ENCODE measurements around the gene GRK5. TPM values are rescaled to one million over a fixed set of nuclear protein-coding genes. Genes with fewer than 3 reads are reported as not detected.

GRK5 gene
- total RNA-seq, 1 experiment from 2014 or later = 1.2 TPM

DNA sequence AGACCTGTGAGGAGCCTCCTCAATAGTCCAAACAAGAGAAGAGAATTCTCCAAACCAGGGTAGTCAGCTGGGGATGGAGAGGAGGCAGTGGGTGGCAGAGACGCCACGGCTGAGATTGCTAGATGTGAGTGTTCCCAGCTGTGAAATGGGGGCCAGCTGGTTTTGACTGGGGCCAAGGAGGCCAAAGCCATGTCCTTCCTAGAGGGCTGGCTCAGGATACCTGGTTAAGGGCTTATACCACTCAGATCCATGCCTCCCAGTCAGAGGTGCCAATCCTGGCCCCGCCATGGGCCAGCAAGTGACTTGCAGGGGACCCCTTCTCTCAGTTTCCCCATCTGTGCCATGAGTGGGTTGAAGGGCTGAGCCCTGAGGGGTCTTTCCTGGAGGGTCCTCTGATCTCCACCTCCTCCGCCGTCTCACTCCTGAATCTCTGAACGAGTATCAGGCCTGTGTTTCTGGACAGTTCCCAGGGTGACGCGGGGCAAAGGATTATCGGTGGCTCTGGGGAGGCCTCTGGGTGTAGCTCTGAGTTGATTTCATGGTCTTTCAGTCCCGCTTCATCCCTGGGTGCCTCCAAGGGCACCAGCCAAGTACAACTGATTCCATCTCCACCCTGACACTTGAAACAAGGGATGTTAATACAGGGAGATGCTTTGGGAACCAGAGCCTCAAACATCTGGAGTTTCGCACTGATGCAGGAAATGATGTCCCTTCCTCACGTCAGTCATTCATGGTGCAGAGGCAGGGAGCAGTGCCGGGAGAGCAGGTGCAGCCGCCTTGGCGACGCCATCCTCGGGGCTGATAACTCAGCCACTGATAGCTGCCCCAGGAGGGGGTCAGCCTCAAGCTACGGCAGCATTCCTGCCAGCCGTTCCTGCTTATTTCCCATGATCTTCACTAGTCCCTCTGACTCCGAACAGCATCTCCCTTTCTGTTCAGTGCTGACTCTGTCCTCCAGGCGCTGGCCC, 208.4 kb downstream of the GRK5 start:
- Histone ChIP-seq H3K79me2 (ENCODE audit: insufficient read depth, low read length) (no peaks in the 10 kb centered on the region), H3K27ac (ENCODE audit: insufficient read length, low read depth, low read length) (no peak overlapping the region), H2AFZ (ENCODE audit: low read length) (no peak overlapping the region), H3K27me3 (ENCODE audit: insufficient read depth, low read length) (no peaks in the 10 kb centered on the region), H2BK20ac (ENCODE audit: low read depth, low read length, poor library complexity, severe bottlenecking) (no peak overlapping the region), H3K4me1 (ENCODE audit: insufficient read depth, low read length) (no peaks in the 10 kb centered on the region), H3T11ph (ENCODE audit: low read length) (no peak overlapping the region), H3K23me2 (ENCODE audit: insufficient read length, low read depth, low read length, poor library complexity, severe bottlenecking) (no peaks in the 10 kb centered on the region), H4K20me1 (ENCODE audit: control insufficient read depth, insufficient read depth, insufficient read length) (no peaks in the 10 kb centered on the region), H3K4ac (ENCODE audit: low read depth, low read length) (no peak overlapping the region), H2AK5ac (ENCODE audit: insufficient read length, low read length) (no peak overlapping the region), H2BK12ac (ENCODE audit: insufficient read length, low read depth, low read length) (no peak overlapping the region), H3K23ac (ENCODE audit: insufficient read length, low read depth, low read length) (no peak overlapping the region), H4K8ac (replicated peaks; ENCODE audit: insufficient read length, low read depth, low read length) (no peak overlapping the region), H3K4me2 (ENCODE audit: insufficient read depth, insufficient read length, low read length) (no peak overlapping the region), H3K56ac (ENCODE audit: insufficient read length, low read depth, low read length) (no peak overlapping the region), H4K5ac (ENCODE audit: insufficient read length, low read depth, low read length) (no peak overlapping the region), H2BK15ac (ENCODE audit: low read depth, low read length) (no peak overlapping the region), H3K18ac (ENCODE audit: insufficient read length, low read depth, low read length) (no peak overlapping the region), H3K9me3 (ENCODE audit: control insufficient read depth, low read depth, low read length) (no peaks in the 10 kb centered on the region), H3K9ac (ENCODE audit: extremely low read depth, insufficient read length, low read length) (no peak overlapping the region), H3K14ac (ENCODE audit: insufficient read depth, low read length) (no peak overlapping the region), H2BK120ac (ENCODE audit: low read depth, low read length, poor library complexity, severe bottlenecking) (no peak overlapping the region), H2BK5ac (ENCODE audit: insufficient read length, low read length) (no peak overlapping the region), H3K79me1 (ENCODE audit: insufficient read depth, low read depth, low read length, poor library complexity, severe bottlenecking) (no peaks in the 10 kb centered on the region), H4K91ac (ENCODE audit: insufficient read length, low read depth, low read length) (no peak overlapping the region)
- H3K27me3 Mint-ChIP-seq (ENCODE audit: low read depth) = peaks cover 4% of the 10 kb centered on the region
- H3K27ac Mint-ChIP-seq = peak overlapping the region in 1 of 3 experiments; percentile 88; a peak in 1 of 7 replicates
- no peak for DNase-seq
- H3K9me3 Mint-ChIP-seq = no peaks in the 10 kb centered on the region
- H3K4me3 Mint-ChIP-seq = no peak overlapping the region
- TF ChIP-seq, protein P1, sequence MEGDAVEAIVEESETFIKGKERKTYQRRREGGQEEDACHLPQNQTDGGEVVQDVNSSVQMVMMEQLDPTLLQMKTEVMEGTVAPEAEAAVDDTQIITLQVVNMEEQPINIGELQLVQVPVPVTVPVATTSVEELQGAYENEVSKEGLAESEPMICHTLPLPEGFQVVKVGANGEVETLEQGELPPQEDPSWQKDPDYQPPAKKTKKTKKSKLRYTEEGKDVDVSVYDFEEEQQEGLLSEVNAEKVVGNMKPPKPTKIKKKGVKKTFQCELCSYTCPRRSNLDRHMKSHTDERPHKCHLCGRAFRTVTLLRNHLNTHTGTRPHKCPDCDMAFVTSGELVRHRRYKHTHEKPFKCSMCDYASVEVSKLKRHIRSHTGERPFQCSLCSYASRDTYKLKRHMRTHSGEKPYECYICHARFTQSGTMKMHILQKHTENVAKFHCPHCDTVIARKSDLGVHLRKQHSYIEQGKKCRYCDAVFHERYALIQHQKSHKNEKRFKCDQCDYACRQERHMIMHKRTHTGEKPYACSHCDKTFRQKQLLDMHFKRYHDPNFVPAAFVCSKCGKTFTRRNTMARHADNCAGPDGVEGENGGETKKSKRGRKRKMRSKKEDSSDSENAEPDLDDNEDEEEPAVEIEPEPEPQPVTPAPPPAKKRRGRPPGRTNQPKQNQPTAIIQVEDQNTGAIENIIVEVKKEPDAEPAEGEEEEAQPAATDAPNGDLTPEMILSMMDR (conservative IDR thresholded peaks at IDR 0.05) = no peak
- H3K36me3 Mint-ChIP-seq (ENCODE audit: insufficient read depth in 1 of 3, low read depth in 3 of 3) = no peaks in the 10 kb centered on the region
- no CpG with 5 or more reads among the region's 21 CpGs for WGBS (ENCODE audit: extremely low coverage, insufficient read length, low lambda C conversion rate)
- H3K4me1 Mint-ChIP-seq = peaks cover 9 to 15% of the 10 kb centered on the region in 2 experiments

Measured in H9 (cell line).